ENCODE data around the gene KRT39. TPM values are rescaled to one million over a fixed set of nuclear protein-coding genes. Genes with fewer than 3 reads are reported as not detected.

The KRT39 gene
- total RNA-seq, 1 experiment from 2014 or later, result not detected

- no peak for TF ChIP-seq ATF6 (CRISPR knock-in tag; IDR thresholded peaks at IDR 0.05)
- no peak for TF ChIP-seq USF2 (CRISPR knock-in tag; IDR thresholded peaks at IDR 0.05)
- TF ChIP-seq SMAD4 (CRISPR knock-in tag; IDR thresholded peaks at IDR 0.05), result no peak
- TF ChIP-seq NR3C1 (CRISPR knock-in tag; conservative IDR thresholded peaks at IDR 0.05; ENCODE audit: low read depth), result no peak
- no peak for TF ChIP-seq CREB1 (CRISPR knock-in tag; IDR thresholded peaks at IDR 0.05)
- no peak for TF ChIP-seq ZNF416 (CRISPR knock-in tag; IDR thresholded peaks at IDR 0.05)
- TF ChIP-seq MXD4 (CRISPR knock-in tag; IDR thresholded peaks at IDR 0.05; ENCODE audit: borderline replicate concordance), result no peak
- no peak for TF ChIP-seq ERG (CRISPR knock-in tag; IDR thresholded peaks at IDR 0.05)
- no peak for TF ChIP-seq TP53 (CRISPR knock-in tag; IDR thresholded peaks at IDR 0.05)
- TF ChIP-seq ARID4B (CRISPR knock-in tag; IDR thresholded peaks at IDR 0.05; ENCODE audit: borderline replicate concordance), result no peak
- no peaks in the 10 kb centered on the region for H3K36me3 Mint-ChIP-seq
- ChIA-PET CTCF (no interaction called here), POLR2A (no interaction called here)
- no peaks in the 10 kb centered on the region for H3K27me3 Mint-ChIP-seq (ENCODE audit: low read depth)
- H3K4me1 Mint-ChIP-seq, result peaks cover 15% of the 10 kb centered on the region
- 0 out of 2 replicates have a peak, but pooled peaks cover 7% of the 10 kb centered on the region for H3K9me3 Mint-ChIP-seq
- H3K4me3 Mint-ChIP-seq, result no peak overlapping the region
- H3K27ac Mint-ChIP-seq, result no peak overlapping the region
- DNase-seq (ENCODE audit: low spot score) (no peak), ATAC-seq (no peak)
Measured at GRCh38 chr17:41010441-41010840, 43.7 kb upstream of the KRT39 start.

- Mint-ChIP-seq H3K4me3 (no peak overlapping the region), H3K27me3 (ENCODE audit: low read depth) (no peaks in the 10 kb centered on the region), H3K4me1 (peaks cover 15% of the 10 kb centered on the region), H3K36me3 (no peaks in the 10 kb centered on the region), H3K27ac (no peak overlapping the region), H3K9me3 (0 out of 2 replicates have a peak, but pooled peaks cover 7% of the 10 kb centered on the region)
- CTCF ChIA-PET, result no interaction called here
- TF ChIP-seq EMX1 (CRISPR knock-in tag; IDR thresholded peaks at IDR 0.05), result no peak
- DNase-seq (ENCODE audit: low spot score) (no peak), ATAC-seq (no peak)
- POLR2A ChIA-PET, result no interaction called here
Measured at GRCh38 chr17:41009936-41010335, 43.2 kb upstream of the KRT39 start.

GRCh38 chr17:41009301-41009760 lies 42.6 kb upstream of the KRT39 start:
- no peak for TF ChIP-seq MYBL2 (CRISPR knock-in tag; IDR thresholded peaks at IDR 0.05)
- TF ChIP-seq NR3C1 (CRISPR knock-in tag; conservative IDR thresholded peaks at IDR 0.05; ENCODE audit: low read depth), result no peak
- no peak for TF ChIP-seq NR2C2 (CRISPR knock-in tag; IDR thresholded peaks at IDR 0.05)
- no peak overlapping the region for H3K4me3 Mint-ChIP-seq
- H3K27ac Mint-ChIP-seq, result no peak overlapping the region
- ATAC-seq, result no peak
- ChIA-PET CTCF (no interaction called here), POLR2A (no interaction called here)
- H3K4me1 Mint-ChIP-seq, result peaks cover 15% of the 10 kb centered on the region
- H3K36me3 Mint-ChIP-seq, result no peaks in the 10 kb centered on the region
- DNase-seq (ENCODE audit: low spot score), result no peak
- H3K27me3 Mint-ChIP-seq (ENCODE audit: low read depth), result no peaks in the 10 kb centered on the region
- 0 out of 2 replicates have a peak, but pooled peaks cover 7% of the 10 kb centered on the region for H3K9me3 Mint-ChIP-seq
